DOHH2 (cell line): ENCODE data around the gene DNAJC28.

Experiments used
- EZH2phosphoT487 ChIP-seq: fragments of 200-600 bp; sonication (generic); IDR thresholded peaks from 2 replicates; pipeline ENCODE4 v1.6.1; 2017; ENCODE audit warnings: borderline replicate concordance, mild to moderate bottlenecking, antibody characterized with exemption, low read length, moderate library complexity, mixed read lengths
- TF ChIP-seq, protein P1 (sequence below): fragments of 200-600 bp; sonication (generic); IDR thresholded peaks from one replicate; pipeline ENCODE4 v1.5.1; 2014; ENCODE audit warnings: antibody characterized with exemption, mild to moderate bottlenecking, low read depth, low read length; ENCODE audit not compliant: poor library complexity, severe bottlenecking

DNA sequence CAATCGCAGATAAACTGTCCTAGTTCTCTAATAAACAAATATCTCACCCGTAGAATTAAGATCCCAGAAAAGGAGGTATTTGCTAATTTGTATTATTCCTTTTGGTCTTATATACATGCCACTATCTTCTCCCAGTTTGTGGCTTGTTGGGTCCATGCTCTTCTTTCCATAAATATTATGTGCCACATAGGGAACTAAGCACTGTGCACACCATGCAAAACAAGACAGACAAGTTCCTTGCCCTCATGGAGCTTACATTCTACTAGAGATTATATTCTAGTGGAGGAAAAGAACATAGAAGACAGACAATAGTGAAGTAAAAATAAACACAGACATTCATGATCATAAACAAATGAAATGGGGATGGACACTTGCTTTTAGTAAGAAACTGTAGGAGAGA lies 45.7 kb upstream of the DNAJC28 start:
- TF ChIP-seq, protein P1, sequence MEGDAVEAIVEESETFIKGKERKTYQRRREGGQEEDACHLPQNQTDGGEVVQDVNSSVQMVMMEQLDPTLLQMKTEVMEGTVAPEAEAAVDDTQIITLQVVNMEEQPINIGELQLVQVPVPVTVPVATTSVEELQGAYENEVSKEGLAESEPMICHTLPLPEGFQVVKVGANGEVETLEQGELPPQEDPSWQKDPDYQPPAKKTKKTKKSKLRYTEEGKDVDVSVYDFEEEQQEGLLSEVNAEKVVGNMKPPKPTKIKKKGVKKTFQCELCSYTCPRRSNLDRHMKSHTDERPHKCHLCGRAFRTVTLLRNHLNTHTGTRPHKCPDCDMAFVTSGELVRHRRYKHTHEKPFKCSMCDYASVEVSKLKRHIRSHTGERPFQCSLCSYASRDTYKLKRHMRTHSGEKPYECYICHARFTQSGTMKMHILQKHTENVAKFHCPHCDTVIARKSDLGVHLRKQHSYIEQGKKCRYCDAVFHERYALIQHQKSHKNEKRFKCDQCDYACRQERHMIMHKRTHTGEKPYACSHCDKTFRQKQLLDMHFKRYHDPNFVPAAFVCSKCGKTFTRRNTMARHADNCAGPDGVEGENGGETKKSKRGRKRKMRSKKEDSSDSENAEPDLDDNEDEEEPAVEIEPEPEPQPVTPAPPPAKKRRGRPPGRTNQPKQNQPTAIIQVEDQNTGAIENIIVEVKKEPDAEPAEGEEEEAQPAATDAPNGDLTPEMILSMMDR, result no peak
- TF ChIP-seq EZH2phosphoT487, result no peak
